H1 (cell line): ENCODE measurements around the gene SLC16A5. TPM values are rescaled to one million over a fixed set of nuclear protein-coding genes. Genes with fewer than 3 reads are reported as not detected.

Source experiments
- CEBPB ChIP-seq: IDR thresholded peaks from 2 replicates; pipeline ENCODE4 v1.6.1; 2012; ENCODE audit warnings: low read depth, low read length
- CHD7 ChIP-seq: fragments of 300-600 bp; sonication (generic); IDR thresholded peaks from 2 replicates; pipeline ENCODE4 v1.7.1; 2012; ENCODE audit warnings: low read length, moderate library complexity, mild to moderate bottlenecking, inconsistent platforms; ENCODE audit not compliant: insufficient replicate concordance
- KDM4A ChIP-seq: IDR thresholded peaks from one replicate; pipeline ENCODE4 v1.7.1; 2012; ENCODE audit warnings: low read depth, mild to moderate bottlenecking, moderate library complexity, low read length, inconsistent platforms; ENCODE audit not compliant: severe bottlenecking
- NANOG ChIP-seq: IDR thresholded peaks from 2 replicates; pipeline ENCODE4 v1.6.1; 2011; ENCODE audit warnings: low read length, low read depth, mild to moderate bottlenecking, inconsistent platforms; ENCODE audit not compliant: insufficient read depth, poor library complexity, severe bottlenecking
- RBBP5 ChIP-seq: IDR thresholded peaks from 2 replicates; pipeline ENCODE4 v1.7.1; 2012; ENCODE audit warnings: low read depth, mild to moderate bottlenecking, inconsistent platforms, low read length, moderate library complexity, borderline replicate concordance
- RNF2 ChIP-seq: fragments of 200-900, 300-1000 bp; sonication (generic); IDR thresholded peaks from 2 replicates; pipeline ENCODE4 v1.7.1; 2016; ENCODE audit warnings: borderline replicate concordance, low read depth, mild to moderate bottlenecking, antibody characterized with exemption, low read length; ENCODE audit not compliant: poor library complexity, severe bottlenecking; ENCODE audit errors: missing control alignments
- SIN3A ChIP-seq, 2 experiments: IDR thresholded peaks in 1 of 2; conservative IDR thresholded peaks in 1 of 2; 2 replicates each; pipeline ENCODE4 v1.6.1; 2011 to 2012; ENCODE audit warnings: low read length in 2 of 2, improper control_type of control experiment in 1 of 2, low read depth in 1 of 2, mild to moderate bottlenecking in 1 of 2
- SRF ChIP-seq: IDR thresholded peaks from 2 replicates; pipeline ENCODE4 v1.6.1; 2011; ENCODE audit warnings: mild to moderate bottlenecking, low read depth, low read length, moderate library complexity
- TAF1 ChIP-seq: IDR thresholded peaks from 2 replicates; pipeline ENCODE4 v1.6.1; 2011; ENCODE audit warnings: mild to moderate bottlenecking, low read depth, low read length
- USF2 ChIP-seq: IDR thresholded peaks from 2 replicates; pipeline ENCODE4 v1.6.1; 2011; ENCODE audit warnings: low read length, improper control_type of control experiment
- polyA plus RNA-seq, 7 experiments: library from polyadenylated mRNA; depleted of rRNA in 3 of 7; stranded (reverse) in 5 of 7; unstranded in 2 of 7; fragments of >200 nt in 5 of 7; fragments of 200-250 nt in 2 of 7; gene quantifications; 1 replicate in 5 of 7; 2 replicates in 1 of 7; 4 replicates in 1 of 7; pipeline versions ENCODE4 v1.2.1 to v1.2.3, GENCODE V29; 2011 to 2013; ENCODE audit warnings: missing spikeins in 2 of 7, mixed read lengths in 2 of 7
- total RNA-seq: library from RNA; stranded (reverse); fragmentation: NEBNext Ultra II Directional; extraction: Animal tissue kit (Norgen Biotek cat#: 25700); gene quantifications from 2 replicates; pipeline ENCODE4 v1.2.1, GENCODE V29; 2021

SLC16A5 gene
- total and polyA plus RNA-seq, 2 of the 8 experiments (the other 6 are each of a cell fraction or from before 2014, with no cell fraction given) = 17.1 to 34.7 TPM

- TF ChIP-seq CHD7 (no peak), KDM4A (no peak), RBBP5 (no peak), USF2 (no peak), SIN3A (conservative IDR thresholded peaks at IDR 0.05 in 1 of 2, IDR thresholded peaks at IDR 0.05 in 1 of 2; ENCODE audit: low read depth in 1 of 2, low read length in 2 of 2) (no peak), TAF1 (no peak), SRF (no peak), CEBPB (no peak), NANOG (no peak), RNF2 (no peak)
Observed at GRCh38 chr17:75124819-75125162, 37.0 kb downstream of the SLC16A5 start (continued).
